ENCODE data around the gene DIAPH2. TPM values are rescaled to one million over a fixed set of nuclear protein-coding genes. Genes with fewer than 3 reads are reported as not detected.
"Not testable (repeated sequence)": the region's sequence is repeated elsewhere in the genome, so short reads cannot be mapped to it uniquely, and the experiment has no call there.

Gene DIAPH2
- total RNA-seq, 1 donor: 7.5 TPM

GRCh38 chrX:96714393-96714792 is 29.8 kb downstream of the DIAPH2 start:
- DNase-seq (ENCODE audit: low read depth in 2 of 3, low spot score in 2 of 3): not testable (repeated sequence)

- DNase-seq (ENCODE audit: low read depth in 2 of 3, low spot score in 2 of 3): no peak
These were observed 30.8 kb downstream of the DIAPH2 start for GRCh38 chrX:96715481-96715880.

- no peak for DNase-seq (ENCODE audit: low read depth in 2 of 3, low spot score in 2 of 3)
These were observed 34.7 kb downstream of the DIAPH2 start for GRCh38 chrX:96719161-96719875.

- no peak for DNase-seq (ENCODE audit: low read depth in 2 of 3, low spot score in 2 of 3)
These were observed 36.7 kb downstream of the DIAPH2 start for GRCh38 chrX:96721354-96721753.

- no peak for DNase-seq (ENCODE audit: low read depth in 2 of 3, low spot score in 2 of 3)
These were observed 38.1 kb downstream of the DIAPH2 start for GRCh38 chrX:96722781-96723180.

- no peak for DNase-seq (ENCODE audit: low read depth in 2 of 3, low spot score in 2 of 3)
These were observed 44.4 kb downstream of the DIAPH2 start for GRCh38 chrX:96729053-96729452.

GRCh38 chrX:96729868-96730643 is 45.4 kb downstream of the DIAPH2 start:
- DNase-seq (ENCODE audit: low read depth in 2 of 3, low spot score in 2 of 3): no peak

- not testable (repeated sequence) for DNase-seq (ENCODE audit: low read depth in 2 of 3, low spot score in 2 of 3)
These were observed 46.4 kb downstream of the DIAPH2 start for GRCh38 chrX:96731000-96731399.

GRCh38 chrX:96743367-96744073 is 58.9 kb downstream of the DIAPH2 start:
- no peak for DNase-seq (ENCODE audit: low read depth in 2 of 3, low spot score in 2 of 3)

GRCh38 chrX:96752781-96753180 is 68.1 kb downstream of the DIAPH2 start:
- DNase-seq (ENCODE audit: low read depth in 2 of 3, low spot score in 2 of 3): no peak

GRCh38 chrX:96753230-96753629 is 68.6 kb downstream of the DIAPH2 start:
- DNase-seq (ENCODE audit: low read depth in 2 of 3, low spot score in 2 of 3): no peak

GRCh38 chrX:96756491-96756890 is 71.8 kb downstream of the DIAPH2 start:
- no peak for DNase-seq (ENCODE audit: low read depth in 2 of 3, low spot score in 2 of 3)

GRCh38 chrX:96761566-96761965 is 76.9 kb downstream of the DIAPH2 start:
- no peak for DNase-seq (ENCODE audit: low read depth in 2 of 3, low spot score in 2 of 3)

- DNase-seq (ENCODE audit: low read depth in 2 of 3, low spot score in 2 of 3): no peak
These were observed 79.0 kb downstream of the DIAPH2 start for GRCh38 chrX:96763608-96764007.

GRCh38 chrX:96764864-96765263 is 80.2 kb downstream of the DIAPH2 start:
- DNase-seq (ENCODE audit: low read depth in 2 of 3, low spot score in 2 of 3): no peak

GRCh38 chrX:96770315-96770714 is 85.7 kb downstream of the DIAPH2 start:
- DNase-seq (ENCODE audit: low read depth in 2 of 3, low spot score in 2 of 3): peak in 1 of 3 donors; percentile 37

- DNase-seq (ENCODE audit: low read depth in 2 of 3, low spot score in 2 of 3): peak in 1 of 3 donors; percentile 4
These were observed 86.8 kb downstream of the DIAPH2 start for GRCh38 chrX:96771486-96771885.

GRCh38 chrX:96774116-96774515 is 89.5 kb downstream of the DIAPH2 start:
- DNase-seq (ENCODE audit: low read depth in 2 of 3, low spot score in 2 of 3): no peak

GRCh38 chrX:96776966-96777365 is 92.3 kb downstream of the DIAPH2 start:
- DNase-seq (ENCODE audit: low read depth in 2 of 3, low spot score in 2 of 3): no peak

GRCh38 chrX:96791559-96791958 is 106.9 kb downstream of the DIAPH2 start:
- no peak for DNase-seq (ENCODE audit: low read depth in 2 of 3, low spot score in 2 of 3)

GRCh38 chrX:96792047-96792446 is 107.4 kb downstream of the DIAPH2 start:
- DNase-seq (ENCODE audit: low read depth in 2 of 3, low spot score in 2 of 3): no peak

Measured in hematopoietic multipotent progenitor cell (in vitro differentiated cells).